Fibroblast of lung (primary cell): ENCODE measurements around the gene CES2. TPM values are rescaled to one million over a fixed set of nuclear protein-coding genes. Genes with fewer than 3 reads are reported as not detected.
A peak's percentile ranks its signal among the peaks of the same experiment; 100 is the strongest.

Experiments used
- DNase-seq, 2 donors: peaks; one replicate each; pipeline versions ENCODE4 v3.0.0 to v3.0.0-alpha.2; 2010; ENCODE audit warnings: low read depth in 2 of 2
- H2AFZ ChIP-seq: 2 replicates; pipeline ENCODE4 v1.5.1; 2012; ENCODE audit warnings: low read length, control low read depth, inconsistent platforms
- H3K27ac ChIP-seq: 2 replicates; pipeline ENCODE4 v1.5.1; 2011; ENCODE audit warnings: low read length, control low read depth; ENCODE audit not compliant: insufficient read depth
- H3K27me3 ChIP-seq: 2 replicates; pipeline ENCODE4 v1.5.1; 2011; ENCODE audit warnings: mild to moderate bottlenecking, low read length; ENCODE audit not compliant: control insufficient read depth, insufficient read depth
- H3K36me3 ChIP-seq: 2 replicates; pipeline ENCODE4 v1.5.1; 2011; ENCODE audit warnings: low read length; ENCODE audit not compliant: control insufficient read depth, insufficient read depth
- H3K4me1 ChIP-seq: 2 replicates; pipeline ENCODE4 v1.5.1; 2011; ENCODE audit warnings: low read length; ENCODE audit not compliant: control insufficient read depth, insufficient read depth; ENCODE audit errors: extremely low read depth
- H3K4me2 ChIP-seq: 2 replicates; pipeline ENCODE4 v1.5.1; 2011; ENCODE audit warnings: low read length, control low read depth; ENCODE audit not compliant: insufficient read depth; ENCODE audit errors: extremely low read depth
- H3K4me3 ChIP-seq, 4 experiments: fragments of 200-600 bp in 1 of 4; sonication (generic) in 1 of 4; replicated peaks in 1 of 4; 2 replicates each; pipeline ENCODE4 v1.5.1; 2011 to 2016; ENCODE audit warnings: low read length in 4 of 4, low read depth in 3 of 4, mild to moderate bottlenecking in 3 of 4, control low read depth in 2 of 4, inconsistent platforms in 1 of 4, mixed read lengths in 1 of 4; ENCODE audit not compliant: insufficient read depth in 1 of 4; ENCODE audit errors: control extremely low read depth in 1 of 4
- H3K79me2 ChIP-seq: 2 replicates; pipeline ENCODE4 v1.5.1; 2012; ENCODE audit warnings: mild to moderate bottlenecking, low read length, inconsistent platforms; ENCODE audit not compliant: control insufficient read depth, insufficient read depth
- H3K9ac ChIP-seq: 2 replicates; pipeline ENCODE4 v1.5.1; 2011; ENCODE audit warnings: mild to moderate bottlenecking, low read length, control low read depth; ENCODE audit not compliant: insufficient read depth
- H3K9me3 ChIP-seq: 2 replicates; pipeline ENCODE4 v1.5.1; 2012; ENCODE audit warnings: low read depth, low read length; ENCODE audit not compliant: control insufficient read depth, insufficient read depth
- H4K20me1 ChIP-seq: 2 replicates; pipeline ENCODE4 v1.5.1; 2011; ENCODE audit warnings: low read length; ENCODE audit not compliant: control insufficient read depth, insufficient read depth; ENCODE audit errors: extremely low read depth
- EZH2 ChIP-seq: IDR thresholded peaks from 2 replicates; pipeline ENCODE4 v1.5.1; 2012; ENCODE audit warnings: low read length, control low read depth, mild to moderate bottlenecking; ENCODE audit errors: missing control alignments
- polyA plus RNA-seq, 2 donors: library from polyadenylated mRNA; depleted of rRNA in 1 of 2; stranded (reverse) in 1 of 2; unstranded in 1 of 2; fragments of >200 nt; gene quantifications; 2 replicates each; pipeline ENCODE4 v1.2.1, GENCODE V29; 2011 to 2012; ENCODE audit warnings: missing spikeins in 1 of 2
- total RNA-seq: library from RNA; depleted of rRNA; stranded (reverse); fragments of >200 nt; gene quantifications from 2 replicates; pipeline ENCODE4 v1.2.1, GENCODE V29; 2014
- TF ChIP-seq, protein P1 (sequence below), 2 donors: IDR thresholded peaks in 1 of 2; conservative IDR thresholded peaks in 1 of 2; 1 replicate in 1 of 2; 2 replicates in 1 of 2; pipeline ENCODE4 v1.5.1; 2011 to 2012; ENCODE audit warnings: low read length in 2 of 2, control low read depth in 1 of 2, inconsistent platforms in 1 of 2, low read depth in 1 of 2, mild to moderate bottlenecking in 1 of 2

Gene CES2
- total and polyA plus RNA-seq, 2 donors (not counting 1 experiment from before 2014, with no cell fraction given), result 22.9 to 47.6 TPM

DNA sequence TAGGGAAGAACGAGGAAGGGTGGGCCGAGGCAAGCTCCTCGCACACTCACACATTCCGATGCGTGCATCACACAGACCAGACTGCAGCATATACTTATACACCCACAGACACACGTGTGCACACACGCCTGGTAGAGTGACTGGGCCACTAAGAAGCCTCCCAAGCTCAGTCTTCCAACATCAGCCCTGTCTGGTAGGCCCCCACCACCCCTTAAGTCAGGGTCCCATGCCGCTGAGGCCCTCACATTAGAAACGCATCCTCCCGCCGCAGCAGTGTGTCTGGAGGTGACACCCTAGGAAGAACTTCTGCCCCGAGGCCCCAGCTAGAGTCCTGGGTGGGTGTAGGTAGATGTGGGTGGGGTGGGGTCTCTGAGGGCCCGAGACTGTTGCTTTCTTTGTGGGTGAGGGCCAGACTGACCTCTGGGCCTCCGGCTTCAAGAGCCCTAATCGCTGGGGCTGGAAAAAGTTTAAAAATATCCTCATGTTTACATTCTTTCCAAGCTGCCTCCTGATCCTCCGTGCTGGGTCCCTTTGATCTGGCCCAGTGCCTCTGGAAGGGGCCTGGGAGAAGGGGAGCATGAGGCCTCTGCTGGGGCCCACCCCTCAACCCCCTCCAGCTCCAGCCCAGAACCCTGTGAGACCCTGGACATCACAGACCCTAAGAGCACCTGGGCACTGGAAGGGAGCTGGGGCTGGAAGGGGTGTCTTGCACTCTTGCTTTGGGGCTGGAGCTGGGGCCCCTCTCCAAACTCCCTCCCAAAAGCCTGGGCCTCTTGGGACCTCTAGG, 30.3 kb upstream of the CES2 start:
- Histone ChIP-seq H3K4me2 (peak overlapping the region; percentile 4), H3K36me3 (no peaks in the 10 kb centered on the region), H3K27ac (peak overlapping the region; percentile 56), H3K4me1 (peaks cover 35% of the 10 kb centered on the region), H3K9ac (peak overlapping the region; percentile 45), H3K4me3 (no peak overlapping the region), H3K9me3 (no peaks in the 10 kb centered on the region), H3K27me3 (no peaks in the 10 kb centered on the region), H3K79me2 (no peaks in the 10 kb centered on the region), H2AFZ (peak overlapping the region; percentile 45), H4K20me1 (no peaks in the 10 kb centered on the region)
- peak in 1 of 2 donors; percentile 35 for DNase-seq
- TF ChIP-seq, protein P1, sequence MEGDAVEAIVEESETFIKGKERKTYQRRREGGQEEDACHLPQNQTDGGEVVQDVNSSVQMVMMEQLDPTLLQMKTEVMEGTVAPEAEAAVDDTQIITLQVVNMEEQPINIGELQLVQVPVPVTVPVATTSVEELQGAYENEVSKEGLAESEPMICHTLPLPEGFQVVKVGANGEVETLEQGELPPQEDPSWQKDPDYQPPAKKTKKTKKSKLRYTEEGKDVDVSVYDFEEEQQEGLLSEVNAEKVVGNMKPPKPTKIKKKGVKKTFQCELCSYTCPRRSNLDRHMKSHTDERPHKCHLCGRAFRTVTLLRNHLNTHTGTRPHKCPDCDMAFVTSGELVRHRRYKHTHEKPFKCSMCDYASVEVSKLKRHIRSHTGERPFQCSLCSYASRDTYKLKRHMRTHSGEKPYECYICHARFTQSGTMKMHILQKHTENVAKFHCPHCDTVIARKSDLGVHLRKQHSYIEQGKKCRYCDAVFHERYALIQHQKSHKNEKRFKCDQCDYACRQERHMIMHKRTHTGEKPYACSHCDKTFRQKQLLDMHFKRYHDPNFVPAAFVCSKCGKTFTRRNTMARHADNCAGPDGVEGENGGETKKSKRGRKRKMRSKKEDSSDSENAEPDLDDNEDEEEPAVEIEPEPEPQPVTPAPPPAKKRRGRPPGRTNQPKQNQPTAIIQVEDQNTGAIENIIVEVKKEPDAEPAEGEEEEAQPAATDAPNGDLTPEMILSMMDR (conservative IDR thresholded peaks at IDR 0.05 in 1 of 2, IDR thresholded peaks at IDR 0.05 in 1 of 2; ENCODE audit: low read depth in 1 of 2, low read length in 2 of 2), result no peak
- TF ChIP-seq EZH2, result no peak

DNA sequence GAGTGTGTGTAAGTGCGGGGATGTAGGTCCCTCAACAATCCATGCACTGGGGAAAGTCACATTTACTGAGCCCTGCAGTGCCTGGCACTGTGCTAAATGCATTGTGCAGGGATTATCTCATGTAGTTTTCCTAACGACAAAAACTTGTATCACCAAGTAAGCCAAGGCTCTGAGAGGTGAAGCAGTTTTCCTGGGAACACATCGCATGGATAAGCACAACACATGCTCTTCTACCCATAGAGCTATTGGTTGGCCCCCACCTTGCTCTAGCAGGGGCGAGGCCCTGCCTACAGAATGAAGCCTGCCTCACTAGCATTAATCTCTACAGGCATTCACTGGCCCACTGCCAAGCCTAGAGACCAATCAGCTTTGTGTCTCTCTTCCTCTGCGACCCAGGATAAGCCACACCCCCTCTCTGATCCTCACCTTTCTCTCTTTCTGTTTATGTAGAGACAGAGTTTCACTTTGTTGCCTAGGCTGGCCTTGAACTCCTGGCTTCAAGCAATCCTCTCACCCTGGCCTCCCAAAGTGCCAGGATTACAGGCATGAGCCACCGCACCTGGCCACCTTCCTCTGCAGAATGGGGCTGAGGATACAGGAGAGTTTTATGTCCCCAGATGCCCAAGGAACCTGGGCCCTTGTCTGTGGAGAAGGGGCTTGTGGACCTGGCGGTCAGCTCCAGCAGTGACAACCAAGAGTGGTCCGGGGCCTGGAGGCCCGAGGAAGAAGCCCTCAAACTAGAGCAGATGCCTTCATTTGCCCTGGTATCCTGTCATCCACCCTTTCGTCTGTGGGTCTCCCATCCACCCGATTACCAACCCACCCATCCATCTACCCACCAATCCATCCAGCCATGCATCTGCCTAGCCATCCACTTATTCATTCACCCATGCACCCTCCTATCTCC, 29.4 kb upstream of the CES2 start:
- H4K20me1 ChIP-seq, result no peaks in the 10 kb centered on the region
- no peaks in the 10 kb centered on the region for H3K9me3 ChIP-seq
- H3K9ac ChIP-seq, result no peak overlapping the region
- no peaks in the 10 kb centered on the region for H3K27me3 ChIP-seq
- H3K79me2 ChIP-seq, result no peaks in the 10 kb centered on the region
- no peak for DNase-seq
- TF ChIP-seq EZH2, result no peak
- TF ChIP-seq, protein P1 (conservative IDR thresholded peaks at IDR 0.05 in 1 of 2, IDR thresholded peaks at IDR 0.05 in 1 of 2; ENCODE audit: low read depth in 1 of 2, low read length in 2 of 2), result no peak
- H3K4me1 ChIP-seq, result peaks cover 28% of the 10 kb centered on the region
- no peak overlapping the region for H2AFZ ChIP-seq
- H3K4me2 ChIP-seq, result no peak overlapping the region
- no peaks in the 10 kb centered on the region for H3K36me3 ChIP-seq
- H3K27ac ChIP-seq, result no peak overlapping the region
- no peak overlapping the region for H3K4me3 ChIP-seq
